ENCODE results near the gene LDB1. TPM values are rescaled to one million over a fixed set of nuclear protein-coding genes. Genes with fewer than 3 reads are reported as not detected.

The LDB1 gene
- total and polyA plus RNA-seq, 2 of the 13 experiments (the other 11 are each of a cell fraction or from before 2014, with no cell fraction given), result 17.2 to 45.5 TPM

DNA sequence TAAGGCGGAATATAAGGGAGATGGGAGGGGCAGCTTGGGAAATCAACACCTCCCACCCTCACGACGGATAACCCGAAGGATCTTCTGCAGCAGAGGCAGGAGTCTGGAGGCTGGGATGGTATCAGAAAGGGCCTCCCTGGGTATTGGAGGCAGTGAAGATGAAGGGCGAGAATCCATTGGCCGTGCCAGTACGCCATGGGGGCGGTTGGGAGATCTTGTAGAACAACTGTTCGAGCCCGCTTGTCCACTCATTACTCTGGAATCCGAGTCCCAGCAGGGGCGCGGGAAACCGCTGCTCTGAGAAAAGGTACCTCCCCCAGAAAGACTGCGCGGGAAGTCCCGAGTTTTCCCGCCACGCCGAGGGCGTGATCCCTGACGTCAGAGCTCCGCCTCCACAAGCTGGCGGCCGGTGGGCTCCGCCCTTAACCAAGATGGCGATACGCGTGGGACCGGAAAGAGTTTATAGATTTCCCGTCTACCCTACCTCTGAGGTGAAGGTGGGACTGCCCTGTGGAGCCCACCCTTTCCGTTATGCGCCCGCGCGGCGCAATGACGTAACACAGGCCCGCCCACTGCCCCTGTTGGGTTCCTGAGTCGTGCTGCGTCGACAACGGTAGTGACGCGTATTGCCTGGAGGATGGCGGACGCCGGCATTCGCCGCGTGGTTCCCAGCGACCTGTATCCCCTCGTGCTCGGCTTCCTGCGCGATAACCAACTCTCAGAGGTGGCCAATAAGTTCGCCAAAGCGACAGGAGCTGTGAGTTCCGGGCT is 31.8 kb upstream of the LDB1 start, which contains the start of gene NOLC1 (continued):
- TF ChIP-seq, protein P1, sequence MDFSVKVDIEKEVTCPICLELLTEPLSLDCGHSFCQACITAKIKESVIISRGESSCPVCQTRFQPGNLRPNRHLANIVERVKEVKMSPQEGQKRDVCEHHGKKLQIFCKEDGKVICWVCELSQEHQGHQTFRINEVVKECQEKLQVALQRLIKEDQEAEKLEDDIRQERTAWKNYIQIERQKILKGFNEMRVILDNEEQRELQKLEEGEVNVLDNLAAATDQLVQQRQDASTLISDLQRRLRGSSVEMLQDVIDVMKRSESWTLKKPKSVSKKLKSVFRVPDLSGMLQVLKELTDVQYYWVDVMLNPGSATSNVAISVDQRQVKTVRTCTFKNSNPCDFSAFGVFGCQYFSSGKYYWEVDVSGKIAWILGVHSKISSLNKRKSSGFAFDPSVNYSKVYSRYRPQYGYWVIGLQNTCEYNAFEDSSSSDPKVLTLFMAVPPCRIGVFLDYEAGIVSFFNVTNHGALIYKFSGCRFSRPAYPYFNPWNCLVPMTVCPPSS (IDR thresholded peaks at IDR 0.05), result no peak
- TF ChIP-seq MED1 (CRISPR knock-in tag; IDR thresholded peaks at IDR 0.05) (peak; percentile 70; the same call in 1 of the 2 replicates), ZBTB38 (CRISPR knock-in tag; IDR thresholded peaks at IDR 0.05) (peak; percentile 82; the same call in 1 of the 2 replicates), ZNF607 (CRISPR knock-in tag; IDR thresholded peaks at IDR 0.05; ENCODE audit: borderline replicate concordance) (peak; percentile 24; the same call in 1 of the 2 replicates), THAP11 (CRISPR knock-in tag; IDR thresholded peaks at IDR 0.05) (peak; percentile 97), POLR2AphosphoS5 (IDR thresholded peaks at IDR 0.05; ENCODE audit: low read depth, low read length) (peak; percentile 93), MEF2D (CRISPR knock-in tag; IDR thresholded peaks at IDR 0.05) (peak; percentile 70; the same call in 1 of the 2 replicates), ZNF253 (CRISPR knock-in tag; IDR thresholded peaks at IDR 0.05; ENCODE audit: borderline replicate concordance) (no peak), ZNF781 (CRISPR knock-in tag; IDR thresholded peaks at IDR 0.05; ENCODE audit: borderline replicate concordance, not compliant biosample characterization) (peak; percentile 47), ZFP37 (CRISPR knock-in tag; IDR thresholded peaks at IDR 0.05; ENCODE audit: borderline replicate concordance) (0 out of 2 replicates have a peak, but pooled peaks have one; percentile 48), ZNF34 (CRISPR knock-in tag; IDR thresholded peaks at IDR 0.05; ENCODE audit: borderline replicate concordance) (no peak), REL (CRISPR knock-in tag; conservative IDR thresholded peaks at IDR 0.05) (peak; percentile 88; the same call in 1 of the 2 replicates)
- TF ChIP-seq, protein P2, sequence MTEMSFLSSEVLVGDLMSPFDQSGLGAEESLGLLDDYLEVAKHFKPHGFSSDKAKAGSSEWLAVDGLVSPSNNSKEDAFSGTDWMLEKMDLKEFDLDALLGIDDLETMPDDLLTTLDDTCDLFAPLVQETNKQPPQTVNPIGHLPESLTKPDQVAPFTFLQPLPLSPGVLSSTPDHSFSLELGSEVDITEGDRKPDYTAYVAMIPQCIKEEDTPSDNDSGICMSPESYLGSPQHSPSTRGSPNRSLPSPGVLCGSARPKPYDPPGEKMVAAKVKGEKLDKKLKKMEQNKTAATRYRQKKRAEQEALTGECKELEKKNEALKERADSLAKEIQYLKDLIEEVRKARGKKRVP (CRISPR knock-in tag; IDR thresholded peaks at IDR 0.05), result peak in 1 of 2 experiments; percentile 89; a peak in 2 of 4 replicates
- TF ChIP-seq, protein P3, sequence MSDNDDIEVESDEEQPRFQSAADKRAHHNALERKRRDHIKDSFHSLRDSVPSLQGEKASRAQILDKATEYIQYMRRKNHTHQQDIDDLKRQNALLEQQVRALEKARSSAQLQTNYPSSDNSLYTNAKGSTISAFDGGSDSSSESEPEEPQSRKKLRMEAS (IDR thresholded peaks at IDR 0.05), result peak; percentile 97
- TF ChIP-seq, protein P4, sequence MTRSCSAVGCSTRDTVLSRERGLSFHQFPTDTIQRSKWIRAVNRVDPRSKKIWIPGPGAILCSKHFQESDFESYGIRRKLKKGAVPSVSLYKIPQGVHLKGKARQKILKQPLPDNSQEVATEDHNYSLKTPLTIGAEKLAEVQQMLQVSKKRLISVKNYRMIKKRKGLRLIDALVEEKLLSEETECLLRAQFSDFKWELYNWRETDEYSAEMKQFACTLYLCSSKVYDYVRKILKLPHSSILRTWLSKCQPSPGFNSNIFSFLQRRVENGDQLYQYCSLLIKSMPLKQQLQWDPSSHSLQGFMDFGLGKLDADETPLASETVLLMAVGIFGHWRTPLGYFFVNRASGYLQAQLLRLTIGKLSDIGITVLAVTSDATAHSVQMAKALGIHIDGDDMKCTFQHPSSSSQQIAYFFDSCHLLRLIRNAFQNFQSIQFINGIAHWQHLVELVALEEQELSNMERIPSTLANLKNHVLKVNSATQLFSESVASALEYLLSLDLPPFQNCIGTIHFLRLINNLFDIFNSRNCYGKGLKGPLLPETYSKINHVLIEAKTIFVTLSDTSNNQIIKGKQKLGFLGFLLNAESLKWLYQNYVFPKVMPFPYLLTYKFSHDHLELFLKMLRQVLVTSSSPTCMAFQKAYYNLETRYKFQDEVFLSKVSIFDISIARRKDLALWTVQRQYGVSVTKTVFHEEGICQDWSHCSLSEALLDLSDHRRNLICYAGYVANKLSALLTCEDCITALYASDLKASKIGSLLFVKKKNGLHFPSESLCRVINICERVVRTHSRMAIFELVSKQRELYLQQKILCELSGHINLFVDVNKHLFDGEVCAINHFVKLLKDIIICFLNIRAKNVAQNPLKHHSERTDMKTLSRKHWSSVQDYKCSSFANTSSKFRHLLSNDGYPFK (CRISPR knock-in tag; IDR thresholded peaks at IDR 0.05; ENCODE audit: borderline replicate concordance), result peak; percentile 97
- TF ChIP-seq, protein P5, sequence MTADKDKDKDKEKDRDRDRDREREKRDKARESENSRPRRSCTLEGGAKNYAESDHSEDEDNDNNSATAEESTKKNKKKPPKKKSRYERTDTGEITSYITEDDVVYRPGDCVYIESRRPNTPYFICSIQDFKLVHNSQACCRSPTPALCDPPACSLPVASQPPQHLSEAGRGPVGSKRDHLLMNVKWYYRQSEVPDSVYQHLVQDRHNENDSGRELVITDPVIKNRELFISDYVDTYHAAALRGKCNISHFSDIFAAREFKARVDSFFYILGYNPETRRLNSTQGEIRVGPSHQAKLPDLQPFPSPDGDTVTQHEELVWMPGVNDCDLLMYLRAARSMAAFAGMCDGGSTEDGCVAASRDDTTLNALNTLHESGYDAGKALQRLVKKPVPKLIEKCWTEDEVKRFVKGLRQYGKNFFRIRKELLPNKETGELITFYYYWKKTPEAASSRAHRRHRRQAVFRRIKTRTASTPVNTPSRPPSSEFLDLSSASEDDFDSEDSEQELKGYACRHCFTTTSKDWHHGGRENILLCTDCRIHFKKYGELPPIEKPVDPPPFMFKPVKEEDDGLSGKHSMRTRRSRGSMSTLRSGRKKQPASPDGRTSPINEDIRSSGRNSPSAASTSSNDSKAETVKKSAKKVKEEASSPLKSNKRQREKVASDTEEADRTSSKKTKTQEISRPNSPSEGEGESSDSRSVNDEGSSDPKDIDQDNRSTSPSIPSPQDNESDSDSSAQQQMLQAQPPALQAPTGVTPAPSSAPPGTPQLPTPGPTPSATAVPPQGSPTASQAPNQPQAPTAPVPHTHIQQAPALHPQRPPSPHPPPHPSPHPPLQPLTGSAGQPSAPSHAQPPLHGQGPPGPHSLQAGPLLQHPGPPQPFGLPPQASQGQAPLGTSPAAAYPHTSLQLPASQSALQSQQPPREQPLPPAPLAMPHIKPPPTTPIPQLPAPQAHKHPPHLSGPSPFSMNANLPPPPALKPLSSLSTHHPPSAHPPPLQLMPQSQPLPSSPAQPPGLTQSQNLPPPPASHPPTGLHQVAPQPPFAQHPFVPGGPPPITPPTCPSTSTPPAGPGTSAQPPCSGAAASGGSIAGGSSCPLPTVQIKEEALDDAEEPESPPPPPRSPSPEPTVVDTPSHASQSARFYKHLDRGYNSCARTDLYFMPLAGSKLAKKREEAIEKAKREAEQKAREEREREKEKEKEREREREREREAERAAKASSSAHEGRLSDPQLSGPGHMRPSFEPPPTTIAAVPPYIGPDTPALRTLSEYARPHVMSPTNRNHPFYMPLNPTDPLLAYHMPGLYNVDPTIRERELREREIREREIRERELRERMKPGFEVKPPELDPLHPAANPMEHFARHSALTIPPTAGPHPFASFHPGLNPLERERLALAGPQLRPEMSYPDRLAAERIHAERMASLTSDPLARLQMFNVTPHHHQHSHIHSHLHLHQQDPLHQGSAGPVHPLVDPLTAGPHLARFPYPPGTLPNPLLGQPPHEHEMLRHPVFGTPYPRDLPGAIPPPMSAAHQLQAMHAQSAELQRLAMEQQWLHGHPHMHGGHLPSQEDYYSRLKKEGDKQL (CRISPR knock-in tag; IDR thresholded peaks at IDR 0.05; ENCODE audit: low read depth), result no peak; the same call in 1 of the 2 replicates
- TF ChIP-seq, protein P6, sequence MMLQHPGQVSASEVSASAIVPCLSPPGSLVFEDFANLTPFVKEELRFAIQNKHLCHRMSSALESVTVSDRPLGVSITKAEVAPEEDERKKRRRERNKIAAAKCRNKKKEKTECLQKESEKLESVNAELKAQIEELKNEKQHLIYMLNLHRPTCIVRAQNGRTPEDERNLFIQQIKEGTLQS (CRISPR knock-in tag; IDR thresholded peaks at IDR 0.05), result peak; percentile 27; the same call in 1 of the 2 replicates
